Measurements from ENCODE around the gene TRIP11.

Gene TRIP11

GRCh38 chr14:92026548-92027190 lies 13.2 kb downstream of the TRIP11 start:
- no peak for TF ChIP-seq CTCF (conservative IDR thresholded peaks at IDR 0.05)
- no peak for TF ChIP-seq ZFX (IDR thresholded peaks at IDR 0.05)
- no peak overlapping the region for H3K27ac ChIP-seq

GRCh38 chr14:92022036-92022435 lies 17.8 kb downstream of the TRIP11 start:
- TF ChIP-seq ZFX (IDR thresholded peaks at IDR 0.05) (no peak), CTCF (conservative IDR thresholded peaks at IDR 0.05) (no peak)
- H3K27ac ChIP-seq, result no peak overlapping the region

GRCh38 chr14:92021523-92021922 lies 18.3 kb downstream of the TRIP11 start:
- no peak for TF ChIP-seq CTCF (conservative IDR thresholded peaks at IDR 0.05)
- no peak for TF ChIP-seq ZFX (IDR thresholded peaks at IDR 0.05)
- H3K27ac ChIP-seq, result no peak overlapping the region

- no peak overlapping the region for H3K27ac ChIP-seq
- TF ChIP-seq ZFX (IDR thresholded peaks at IDR 0.05), result no peak
- TF ChIP-seq CTCF (conservative IDR thresholded peaks at IDR 0.05), result no peak
Observed at GRCh38 chr14:92014040-92014439, 25.8 kb downstream of the TRIP11 start.

- TF ChIP-seq CTCF (conservative IDR thresholded peaks at IDR 0.05) (no peak), ZFX (IDR thresholded peaks at IDR 0.05) (no peak)
- no peak overlapping the region for H3K27ac ChIP-seq
Observed at GRCh38 chr14:92012121-92012748, 27.6 kb downstream of the TRIP11 start.

- no peak overlapping the region for H3K27ac ChIP-seq
- TF ChIP-seq ZFX (IDR thresholded peaks at IDR 0.05) (no peak), CTCF (conservative IDR thresholded peaks at IDR 0.05) (no peak)
Observed at GRCh38 chr14:92010644-92011043, 29.2 kb downstream of the TRIP11 start.

- TF ChIP-seq ZFX (IDR thresholded peaks at IDR 0.05) (no peak), CTCF (conservative IDR thresholded peaks at IDR 0.05) (no peak)
- H3K27ac ChIP-seq, result no peak overlapping the region
Observed at GRCh38 chr14:92009604-92010003, 30.3 kb downstream of the TRIP11 start.

Measured in C4-2B (cell line).